GM12878 (cell line): ENCODE results near the gene SNX7. TPM values are rescaled to one million over a fixed set of nuclear protein-coding genes. Genes with fewer than 3 reads are reported as not detected.

Experiments
- ATAC-seq: fragments of 200-7000 bp; cut with Tn5 transposase; 3 replicates; pipeline ENCODE4 v1.9.1; 2020; ENCODE audit warnings: mild to moderate bottlenecking, moderate library complexity
- BruUV-seq: library from RNA; stranded (reverse); fragments of 400-500 nt; replicated peaks from 2 replicates; lab custom pipeline; 2021; lab: Mats Ljungman, UMichigan
- CTCF ChIA-PET: fragments of 300-600 bp; sonication (Branson Sonifier 250); formaldehyde crosslinking; extraction: SDS; loops from one replicate; lab custom pipeline; 2021; ENCODE audit warnings: inconsistent platforms; lab: Yijun Ruan, JAX
- POLR2A ChIA-PET: fragments of 350-600 bp; formaldehyde crosslinking; extraction: SDS; loops from one replicate; lab custom pipeline; 2021; ENCODE audit warnings: inconsistent platforms; lab: Charles Lee
- RAD21 ChIA-PET: fragments of 300-600 bp; sonication (Branson Sonifier 250); formaldehyde crosslinking; loops from one replicate; lab custom pipeline; 2023; ENCODE audit warnings: antibody characterized with exemption; ENCODE audit not compliant: unreplicated experiment; lab: Charles Lee
- SMC1A ChIA-PET: fragments of 300-600 bp; sonication (Branson Sonifier 250); formaldehyde crosslinking; loops from one replicate; lab custom pipeline; 2023; ENCODE audit not compliant: unreplicated experiment, uncharacterized antibody; lab: Charles Lee
- DNase-seq: peaks from one replicate; pipeline ENCODE4 v3.0.0-alpha.2; 2011; ENCODE audit warnings: low read depth, low spot score
- FAIRE-seq: peaks from 3 replicates; lab custom pipeline; 2011; peaks lifted over from hg19 to GRCh38; lab: Jason Lieb, UNC
- H2AFZ ChIP-seq: 2 replicates; pipeline ENCODE4 v1.6.0; 2011; ENCODE audit warnings: low read depth, low read length, control low read depth; ENCODE audit not compliant: control insufficient read depth
- H3K27ac ChIP-seq: 2 replicates; pipeline ENCODE4 v1.5.1; 2011; ENCODE audit warnings: control low read depth; ENCODE audit not compliant: control insufficient read depth, insufficient read depth
- H3K27me3 ChIP-seq, 2 experiments: replicated peaks in 1 of 2; 2 replicates each; pipeline versions ENCODE4 v1.6.0 to v1.6.1; 2011; ENCODE audit warnings: low read length in 1 of 2; ENCODE audit not compliant: control insufficient read depth in 2 of 2, insufficient read depth in 2 of 2
- H3K36me3 ChIP-seq, 2 experiments: 2 replicates each; pipeline ENCODE4 v1.5.1; 2011; ENCODE audit warnings: low read length in 1 of 2; ENCODE audit not compliant: control insufficient read depth in 2 of 2, insufficient read depth in 2 of 2
- H3K4me1 ChIP-seq: 2 replicates; pipeline ENCODE4 v1.6.1; 2011; ENCODE audit warnings: mild to moderate bottlenecking, low read length, moderate library complexity, mixed read lengths; ENCODE audit not compliant: control insufficient read depth, insufficient read depth
- H3K4me2 ChIP-seq: 2 replicates; pipeline ENCODE4 v1.6.0; 2011; ENCODE audit warnings: control low read depth; ENCODE audit not compliant: control insufficient read depth, insufficient read depth
- H3K4me3 ChIP-seq: fragments of 200-600 bp; sonication (generic); 2 replicates; pipeline ENCODE4 v1.5.1; 2016
- H3K79me2 ChIP-seq: 2 replicates; pipeline ENCODE4 v1.6.0; 2011; ENCODE audit warnings: low read length; ENCODE audit not compliant: control insufficient read depth, insufficient read depth
- H3K9ac ChIP-seq: 2 replicates; pipeline ENCODE4 v1.8.0; 2011; ENCODE audit warnings: low read length, control low read depth, mixed read lengths; ENCODE audit not compliant: control insufficient read depth, insufficient read depth
- H3K9me3 ChIP-seq: replicated peaks from 3 replicates; pipeline ENCODE4 v1.5.1; 2011; ENCODE audit warnings: mild to moderate bottlenecking, low read length; ENCODE audit not compliant: control insufficient read depth, insufficient read depth
- H4K20me1 ChIP-seq: 2 replicates; pipeline ENCODE4 v1.6.0; 2011; ENCODE audit not compliant: control insufficient read depth, insufficient read depth
- KAT2A ChIP-seq: conservative IDR thresholded peaks from 2 replicates; pipeline ENCODE4 v1.6.1; 2011; ENCODE audit warnings: low read depth, low read length; ENCODE audit not compliant: control insufficient read depth
- RAD21 ChIP-seq: IDR thresholded peaks from 2 replicates; pipeline ENCODE4 v1.6.1; 2011; ENCODE audit warnings: mild to moderate bottlenecking, low read depth, low read length, moderate library complexity; ENCODE audit not compliant: insufficient read depth
- RFX5 ChIP-seq: IDR thresholded peaks from 2 replicates; pipeline ENCODE4 v1.6.1; 2011; ENCODE audit warnings: low read depth, low read length, improper control_type of control experiment
- SREBF1 ChIP-seq: IDR thresholded peaks from 2 replicates; pipeline ENCODE4 v1.6.1; 2012; ENCODE audit warnings: mild to moderate bottlenecking, low read length
- WGBS: methylation state at CpG from one replicate; pipeline ENCODE4 v1.1.6; 2016; ENCODE audit warnings: low lambda C conversion rate; ENCODE audit not compliant: insufficient replicate concordance, insufficient coverage; ENCODE audit errors: missing lambda C conversion rate; 5-methylcytosine and 5-hydroxymethylcytosine counted together
- in situ Hi-C: fragments of 300-500 bp; cut with MboI; formaldehyde crosslinking; loops from 9 replicates; pipeline ENCODE4 v1.14.3; 2018; ENCODE audit warnings: mixed read lengths
- intact Hi-C: fragments of 100-400 bp; cut with micrococcal nuclease; formaldehyde crosslinking; loops from one replicate; pipeline ENCODE4 v1.14.2; 2022; ENCODE audit not compliant: unreplicated experiment
- polyA plus RNA-seq, 11 experiments: library from polyadenylated mRNA; depleted of rRNA in 4 of 11; unstranded in 6 of 11; stranded (reverse) in 5 of 11; fragments of >200 nt; fragmentation: Nextera tagmentation in 4 of 11; fragmentation: Illumina TruSeq in 1 of 11; extraction: Ambion mirVana in 4 of 11; extraction: Trizol in 1 of 11; gene quantifications; 1 replicate in 1 of 11; 2 replicates in 10 of 11; pipeline versions ENCODE4 v1.2.1 to v1.2.3, GENCODE V29; 2011 to 2016; ENCODE audit warnings: inconsistent platforms in 2 of 11, missing spikeins in 2 of 11, low read depth in 1 of 11
- total RNA-seq, 4 experiments: library from RNA; depleted of rRNA in 3 of 4; stranded (reverse); fragments of >200 nt in 3 of 4; fragmentation: Illumina TruSeq in 1 of 4; extraction: Trizol in 1 of 4; gene quantifications; 2 replicates each; pipeline versions ENCODE4 v1.2.1 to v1.2.3, GENCODE V29; 2013 to 2021
- TF ChIP-seq, protein P1 (sequence below): fragments of 450-650 bp; IDR thresholded peaks from 2 replicates; pipeline ENCODE4 v1.6.1; 2014; ENCODE audit warnings: mild to moderate bottlenecking

The SNX7 gene
- total and polyA plus RNA-seq, 10 of the 15 experiments (the other 5 are each of a cell fraction or from before 2014, with no cell fraction given), result 0.23 to 0.82 (median 0.34) TPM

- no peak overlapping the region for H2AFZ ChIP-seq
- TF ChIP-seq KAT2A, result no peak
- TF ChIP-seq, protein P1, sequence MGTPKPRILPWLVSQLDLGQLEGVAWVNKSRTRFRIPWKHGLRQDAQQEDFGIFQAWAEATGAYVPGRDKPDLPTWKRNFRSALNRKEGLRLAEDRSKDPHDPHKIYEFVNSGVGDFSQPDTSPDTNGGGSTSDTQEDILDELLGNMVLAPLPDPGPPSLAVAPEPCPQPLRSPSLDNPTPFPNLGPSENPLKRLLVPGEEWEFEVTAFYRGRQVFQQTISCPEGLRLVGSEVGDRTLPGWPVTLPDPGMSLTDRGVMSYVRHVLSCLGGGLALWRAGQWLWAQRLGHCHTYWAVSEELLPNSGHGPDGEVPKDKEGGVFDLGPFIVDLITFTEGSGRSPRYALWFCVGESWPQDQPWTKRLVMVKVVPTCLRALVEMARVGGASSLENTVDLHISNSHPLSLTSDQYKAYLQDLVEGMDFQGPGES, result no peak
- no peak for TF ChIP-seq RAD21
- no peak for TF ChIP-seq SREBF1
- TF ChIP-seq RFX5, result no peak
- TF ChIP-seq, all 136 proteins: peak for 0
- H3K79me2 ChIP-seq, result no peaks in the 10 kb centered on the region
- no peaks in the 10 kb centered on the region for H3K4me1 ChIP-seq
- POLR2A ChIA-PET, result no interaction called here
- no peak overlapping the region for H3K4me2 ChIP-seq
- BruUV-seq, result no TSS peak
- intact Hi-C loops, result no loop called here
- SMC1A ChIA-PET, result interaction anchor here (1.9 kb wide), 1 partner anchor 81 kb away, joined by 7 read pairs; no protein-coding TSS in a partner anchor
- H3K36me3 ChIP-seq, result no peaks in the 10 kb centered on the region
- no peak overlapping the region for H3K9ac ChIP-seq
- H3K4me3 ChIP-seq, result no peak overlapping the region
- FAIRE-seq (no peak), DNase-seq (no peak), ATAC-seq (no peak)
- H3K27ac ChIP-seq, result no peak overlapping the region
- H4K20me1 ChIP-seq, result no peaks in the 10 kb centered on the region
- in situ Hi-C loops, result no loop called here
- RAD21 ChIA-PET, result no interaction called here
- no peaks in the 10 kb centered on the region for H3K9me3 ChIP-seq
- CTCF ChIA-PET, result interaction anchor here (1.0 to 2.1 kb wide), 2 partner anchors 8 to 56 kb away, joined by 3 to 8 read pairs; no protein-coding TSS in a partner anchor
- H3K27me3 ChIP-seq, result no peaks in the 10 kb centered on the region; a peak in 1 of 4 replicates
- WGBS, result 0% methylated on average over 2 of the region's 2 CpGs
Measured at GRCh38 chr1:98668733-98669132, 7.2 kb downstream of the SNX7 start.
